Measurements from ENCODE around the gene PODN. TPM values are rescaled to one million over a fixed set of nuclear protein-coding genes. Genes with fewer than 3 reads are reported as not detected.

Gene PODN
- total RNA-seq, 1 experiment from 2014 or later = not detected

- H3K9me3 Mint-ChIP-seq (ENCODE audit: unreplicated experiment) = no peaks in the 10 kb centered on the region
- no peaks in the 10 kb centered on the region for H3K4me1 Mint-ChIP-seq (ENCODE audit: low read depth, unreplicated experiment)
- intact Hi-C loops (cut with micrococcal nuclease; ENCODE audit: unreplicated experiment) = no loop called here
- no peaks in the 10 kb centered on the region for H3K4me1 ChIP-seq
- no peaks in the 10 kb centered on the region for H3K36me3 Mint-ChIP-seq (ENCODE audit: insufficient read depth, unreplicated experiment)
- no peaks in the 10 kb centered on the region for H3K36me3 ChIP-seq (ENCODE audit: control insufficient read depth, insufficient read depth, low read length)
- peak in 1 of 2 experiments; percentile 19 for DNase-seq
- POLR2A ChIA-PET = no interaction called here
- TF ChIP-seq CTCF (IDR thresholded peaks at IDR 0.05; ENCODE audit: insufficient read depth in 1 of 2, low read depth in 1 of 2, low read length in 1 of 2, severe bottlenecking in 1 of 2, unreplicated experiment in 1 of 2) = no peak
- H3K27me3 Mint-ChIP-seq (ENCODE audit: insufficient read depth, unreplicated experiment) = no peaks in the 10 kb centered on the region
- no peaks in the 10 kb centered on the region for H3K9me3 ChIP-seq
- no peaks in the 10 kb centered on the region for H3K27me3 ChIP-seq (replicated peaks; ENCODE audit: control insufficient read depth, insufficient read depth, low read length)
- CTCF ChIA-PET = no interaction called here
- no TSS peak for BruUV-seq (replicated peaks)
- no peak overlapping the region for H3K4me3 ChIP-seq (ENCODE audit: low read depth, low read length)
- H3K27ac Mint-ChIP-seq (ENCODE audit: unreplicated experiment) = no peak overlapping the region
- no peak overlapping the region for H3K4me3 Mint-ChIP-seq (ENCODE audit: unreplicated experiment)
Observed at GRCh38 chr1:53075761-53076163, 13.7 kb downstream of the PODN start.

- H3K4me1 ChIP-seq = no peaks in the 10 kb centered on the region
- H3K4me1 Mint-ChIP-seq (ENCODE audit: low read depth, unreplicated experiment) = no peaks in the 10 kb centered on the region
- intact Hi-C loops (cut with micrococcal nuclease; ENCODE audit: unreplicated experiment) = no loop called here
- ChIA-PET CTCF (no interaction called here), POLR2A (no interaction called here)
- TF ChIP-seq CTCF (IDR thresholded peaks at IDR 0.05; ENCODE audit: insufficient read depth in 1 of 2, low read depth in 1 of 2, low read length in 1 of 2, severe bottlenecking in 1 of 2, unreplicated experiment in 1 of 2) = no peak
- peak in 1 of 2 experiments; percentile 2 for DNase-seq
- H3K4me3 ChIP-seq (ENCODE audit: low read depth, low read length) = no peak overlapping the region
- no peaks in the 10 kb centered on the region for H3K36me3 ChIP-seq (ENCODE audit: control insufficient read depth, insufficient read depth, low read length)
- no peaks in the 10 kb centered on the region for H3K36me3 Mint-ChIP-seq (ENCODE audit: insufficient read depth, unreplicated experiment)
- no peak overlapping the region for H3K4me3 Mint-ChIP-seq (ENCODE audit: unreplicated experiment)
- H3K27ac Mint-ChIP-seq (ENCODE audit: unreplicated experiment) = no peak overlapping the region
- H3K27me3 ChIP-seq (replicated peaks; ENCODE audit: control insufficient read depth, insufficient read depth, low read length) = no peaks in the 10 kb centered on the region
- BruUV-seq (replicated peaks) = no TSS peak
- H3K27me3 Mint-ChIP-seq (ENCODE audit: insufficient read depth, unreplicated experiment) = no peaks in the 10 kb centered on the region
- no peaks in the 10 kb centered on the region for H3K9me3 ChIP-seq
- H3K9me3 Mint-ChIP-seq (ENCODE audit: unreplicated experiment) = no peaks in the 10 kb centered on the region
Observed at GRCh38 chr1:53076165-53076564, 14.2 kb downstream of the PODN start.

- ChIA-PET POLR2A (no interaction called here), CTCF (no interaction called here)
- Mint-ChIP-seq H3K36me3 (ENCODE audit: insufficient read depth, unreplicated experiment) (no peaks in the 10 kb centered on the region), H3K9me3 (ENCODE audit: unreplicated experiment) (no peaks in the 10 kb centered on the region), H3K4me1 (ENCODE audit: low read depth, unreplicated experiment) (no peaks in the 10 kb centered on the region), H3K4me3 (ENCODE audit: unreplicated experiment) (no peak overlapping the region), H3K27me3 (ENCODE audit: insufficient read depth, unreplicated experiment) (no peaks in the 10 kb centered on the region), H3K27ac (ENCODE audit: unreplicated experiment) (no peak overlapping the region)
- no TSS peak for BruUV-seq (replicated peaks)
- H3K4me3 ChIP-seq (ENCODE audit: low read depth, low read length) = no peak overlapping the region
- H3K36me3 ChIP-seq (ENCODE audit: control insufficient read depth, insufficient read depth, low read length) = no peaks in the 10 kb centered on the region
- no peaks in the 10 kb centered on the region for H3K27me3 ChIP-seq (replicated peaks; ENCODE audit: control insufficient read depth, insufficient read depth, low read length)
- intact Hi-C loops (cut with micrococcal nuclease; ENCODE audit: unreplicated experiment) = no loop called here
- no peaks in the 10 kb centered on the region for H3K9me3 ChIP-seq
- H3K4me1 ChIP-seq = no peaks in the 10 kb centered on the region
- no peak for TF ChIP-seq CTCF (IDR thresholded peaks at IDR 0.05; ENCODE audit: insufficient read depth in 1 of 2, low read depth in 1 of 2, low read length in 1 of 2, severe bottlenecking in 1 of 2, unreplicated experiment in 1 of 2)
- peak in 1 of 2 experiments; percentile 12 for DNase-seq
Observed at GRCh38 chr1:53076721-53077598, 14.9 kb downstream of the PODN start.
